ENCODE measurements around the gene DAZL.

The DAZL gene

DNA sequence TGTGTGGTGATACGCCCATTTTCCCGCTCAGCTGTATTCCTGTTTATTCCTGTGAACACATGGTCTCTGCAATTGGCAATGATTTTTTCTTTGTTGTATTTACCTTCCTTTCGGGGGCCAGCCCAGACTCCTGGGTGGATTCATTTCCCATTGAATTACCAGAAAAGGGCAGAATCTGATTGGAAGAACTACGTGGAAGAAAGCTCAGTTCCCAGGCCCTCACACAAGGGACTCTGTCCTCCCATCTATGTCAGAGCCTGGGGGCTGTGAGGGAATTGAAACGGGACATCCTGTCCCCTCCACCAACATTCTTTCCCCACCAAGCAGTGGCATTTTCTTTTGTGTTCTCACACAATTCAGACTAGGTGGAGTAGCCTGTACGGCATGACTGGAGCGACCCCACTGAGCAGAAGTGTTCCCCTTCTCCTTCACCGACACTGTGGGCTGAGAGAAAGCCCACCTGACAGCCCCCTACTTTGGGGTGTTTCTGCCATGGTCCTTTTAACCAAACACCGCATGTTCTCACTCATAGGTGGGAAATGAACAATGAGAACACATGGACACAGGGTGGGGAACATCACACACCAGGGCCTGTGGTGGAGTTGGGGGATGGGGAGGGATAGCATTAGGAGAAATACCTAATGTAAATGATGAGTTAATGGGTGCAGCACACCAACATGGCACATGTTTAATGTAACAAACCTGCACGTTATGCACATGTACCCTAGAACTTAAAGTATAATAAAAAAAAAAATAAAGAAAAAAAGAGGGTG lies 59.6 kb downstream of the DAZL start:
- H3K9me3 Mint-ChIP-seq, result no peaks in the 10 kb centered on the region
- H3K4me1 Mint-ChIP-seq, result peaks cover 5% of the 10 kb centered on the region
- peaks cover 16% of the 10 kb centered on the region for H3K27me3 Mint-ChIP-seq
- CTCF ChIA-PET, result no interaction called here
- no peak overlapping the region for H3K27ac Mint-ChIP-seq
- H3K4me3 Mint-ChIP-seq, result no peak overlapping the region
- no peaks in the 10 kb centered on the region for H3K36me3 Mint-ChIP-seq
- no peak for DNase-seq

DNA sequence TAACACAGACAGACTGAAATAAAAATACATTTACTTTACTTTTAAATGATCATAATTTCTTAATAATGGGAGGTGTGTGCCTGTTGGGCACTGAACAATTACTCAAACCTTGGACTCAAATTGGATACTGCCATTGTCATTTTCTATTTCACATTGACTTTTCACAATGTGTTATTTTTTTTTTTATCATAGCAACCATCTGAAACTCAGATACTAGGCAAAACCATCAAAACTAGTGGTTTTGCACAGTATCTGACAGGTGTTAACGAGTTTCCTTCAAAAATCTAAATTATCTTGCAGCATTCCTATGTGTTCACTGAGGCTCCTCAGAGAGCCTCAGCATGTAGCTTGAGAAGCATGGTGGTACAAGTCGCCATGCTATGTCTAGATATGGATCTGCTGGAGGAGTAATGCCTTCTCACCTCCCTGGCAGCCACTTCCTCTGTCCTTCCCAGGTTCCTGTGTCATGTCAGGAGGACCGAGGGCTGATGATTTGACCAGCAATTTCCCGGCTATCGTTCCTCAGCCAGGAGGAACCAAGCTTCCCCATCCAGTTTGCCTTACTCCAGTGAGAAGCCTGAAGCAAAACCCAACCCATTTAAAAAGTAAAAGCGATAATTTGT lies 61.9 kb downstream of the DAZL start:
- CTCF ChIA-PET, result interaction anchor here (1.3 kb wide), 1 partner anchor 253 kb away, joined by 3 read pairs; no protein-coding TSS in a partner anchor
- no peaks in the 10 kb centered on the region for H3K9me3 Mint-ChIP-seq
- peaks cover 3% of the 10 kb centered on the region for H3K4me1 Mint-ChIP-seq
- no peak overlapping the region for H3K27ac Mint-ChIP-seq
- DNase-seq, result no peak
- H3K4me3 Mint-ChIP-seq, result no peak overlapping the region
- H3K36me3 Mint-ChIP-seq, result no peaks in the 10 kb centered on the region
- peaks cover 32% of the 10 kb centered on the region for H3K27me3 Mint-ChIP-seq

DNA sequence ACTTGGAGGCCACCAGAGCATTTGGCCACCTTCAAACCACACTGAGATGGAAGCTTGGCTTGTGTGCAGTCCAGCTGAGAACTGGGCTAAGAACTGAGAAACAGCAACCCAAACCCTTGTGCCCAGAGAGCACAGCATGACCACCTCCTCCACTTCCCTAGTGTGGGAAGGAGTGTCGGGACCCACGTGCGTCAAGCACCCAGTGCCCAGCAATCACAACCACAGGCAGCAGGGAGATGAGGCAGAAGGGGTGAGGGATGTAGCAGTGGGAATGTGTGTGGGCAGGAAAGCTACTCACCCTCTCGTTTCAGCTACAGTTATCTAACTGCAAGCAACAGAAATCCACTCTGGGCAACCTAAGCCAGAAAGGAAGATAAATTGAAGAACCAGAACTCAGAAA lies 66.7 kb downstream of the DAZL start:
- Mint-ChIP-seq H3K36me3 (no peaks in the 10 kb centered on the region), H3K4me1 (no peaks in the 10 kb centered on the region), H3K4me3 (no peak overlapping the region), H3K9me3 (no peaks in the 10 kb centered on the region), H3K27ac (no peak overlapping the region), H3K27me3 (peaks cover 40% of the 10 kb centered on the region)
- DNase-seq, result no peak
- CTCF ChIA-PET, result interaction anchor here (1.7 kb wide), 1 partner anchor 270 kb away, joined by 6 read pairs; no protein-coding TSS in a partner anchor

DNA sequence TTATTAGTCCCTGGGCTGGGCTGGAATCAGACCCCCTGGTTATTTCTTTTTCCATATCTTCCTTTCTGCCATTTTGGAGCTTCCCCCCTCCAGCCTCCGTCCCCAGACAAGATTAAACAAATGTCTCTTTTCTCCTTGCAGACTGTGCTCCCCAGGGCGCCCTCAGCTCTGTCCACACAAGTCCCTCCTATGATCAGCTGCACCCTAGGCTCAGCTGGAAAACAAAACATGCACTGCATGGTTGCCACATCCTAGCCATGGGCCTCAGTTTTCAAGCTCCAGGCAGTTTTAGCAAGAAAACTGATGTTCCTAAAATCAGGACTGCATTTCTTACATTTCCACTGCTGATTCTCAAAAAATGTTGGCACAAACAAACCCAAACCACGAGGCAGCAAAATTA lies 68.2 kb downstream of the DAZL start:
- Mint-ChIP-seq H3K9me3 (no peaks in the 10 kb centered on the region), H3K4me3 (no peak overlapping the region), H3K27me3 (peaks cover 40% of the 10 kb centered on the region), H3K4me1 (no peaks in the 10 kb centered on the region), H3K36me3 (no peaks in the 10 kb centered on the region), H3K27ac (no peak overlapping the region)
- no peak for DNase-seq
- CTCF ChIA-PET, result interaction anchor here (0.7 to 1.6 kb wide), 3 partner anchors 13 to 248 kb away, joined by 3 to 5 read pairs (median 4); no protein-coding TSS in a partner anchor
